HG02610 (cell line): ENCODE measurements around the gene KLK14.

Source experiments
- ATAC-seq: cut with Tn5 transposase; IDR thresholded peaks from one replicate; pipeline ENCODE4 v1.9.1; 2021; ENCODE audit warnings: mild to moderate bottlenecking, moderate library complexity; ENCODE audit not compliant: unreplicated experiment

The KLK14 gene

DNA sequence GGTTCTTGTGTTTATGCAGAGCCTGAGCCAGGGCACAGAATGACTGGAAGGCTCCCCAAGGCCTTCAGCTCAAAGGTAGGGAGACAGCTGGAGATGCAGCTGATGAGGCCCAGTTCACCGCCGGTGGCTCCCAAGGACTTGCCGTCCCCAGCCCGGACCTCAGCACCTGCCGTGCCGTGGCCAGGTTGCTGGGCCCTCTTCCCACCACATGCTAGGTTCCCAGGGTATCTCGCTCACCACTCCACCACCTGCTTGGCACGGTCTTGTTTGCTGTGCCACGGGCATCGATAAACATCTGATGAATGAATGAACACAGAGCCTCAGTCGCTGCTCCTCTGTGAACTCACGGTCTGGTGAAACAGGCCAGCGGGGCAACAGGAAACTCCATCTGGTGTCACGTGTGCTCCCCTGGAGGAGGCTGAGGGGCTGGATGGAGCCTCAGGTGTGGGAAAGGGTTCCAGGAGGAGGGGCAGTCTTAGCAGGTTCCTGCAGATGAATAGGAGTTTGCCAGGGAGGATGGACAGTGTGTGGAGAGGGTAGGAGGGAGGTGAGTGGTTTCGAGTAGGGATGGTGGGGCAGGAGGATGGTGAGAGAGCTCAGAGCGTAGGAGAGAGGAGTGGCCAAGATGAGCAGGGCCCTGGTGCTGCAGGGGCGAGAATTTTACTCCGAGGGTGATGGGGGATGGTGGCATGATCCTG lies 3.6 kb upstream of the KLK14 start:
- no peak for ATAC-seq

DNA sequence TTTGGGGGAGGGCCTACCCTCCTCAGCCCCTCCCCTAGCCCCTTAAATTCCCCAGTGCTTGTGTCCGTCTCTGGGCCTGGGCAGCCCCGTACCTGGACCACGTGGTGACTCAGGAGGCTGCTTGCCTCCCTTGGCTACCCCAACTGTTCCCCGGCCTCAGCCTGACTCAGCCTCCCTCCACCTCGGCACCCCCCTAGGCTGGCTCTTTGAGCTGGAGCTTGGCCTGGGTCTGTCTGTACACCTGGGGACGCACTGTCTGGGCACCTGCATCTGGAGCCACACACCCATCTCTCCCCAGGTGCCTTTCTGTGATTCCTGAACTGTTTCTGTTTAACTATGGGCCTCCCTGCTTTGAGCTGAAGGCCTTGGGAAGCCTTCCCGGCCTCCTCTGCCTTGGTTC lies 1.8 kb upstream of the KLK14 start:
- ATAC-seq = no peak

DNA sequence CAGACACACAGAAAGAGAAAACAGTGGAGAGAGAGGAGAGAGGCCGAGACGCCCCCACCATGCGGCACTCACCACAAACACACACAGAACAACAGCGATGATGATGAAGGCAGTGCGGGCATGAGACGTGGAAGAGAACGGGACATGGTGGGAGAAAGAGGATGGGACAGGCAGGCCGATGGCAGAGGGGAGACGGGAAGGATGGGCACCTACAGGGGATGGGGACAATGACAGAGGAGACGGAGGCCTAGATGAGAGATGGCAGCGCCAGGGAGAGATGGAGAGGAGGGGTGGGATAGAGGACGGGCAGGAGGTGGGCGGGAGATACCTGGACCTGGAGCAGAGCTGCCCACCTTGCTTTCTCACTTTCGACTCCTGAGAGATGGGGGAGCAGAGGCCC lies 1.1 kb upstream of the KLK14 start:
- ATAC-seq = no peak

- ATAC-seq = no peak
Observed at GRCh38 chr19:51083181-51083580, 494 bp upstream of the KLK14 start.

GRCh38 chr19:51081476-51081875 lies 1.2 kb downstream of the KLK14 start:
- ATAC-seq = no peak

DNA sequence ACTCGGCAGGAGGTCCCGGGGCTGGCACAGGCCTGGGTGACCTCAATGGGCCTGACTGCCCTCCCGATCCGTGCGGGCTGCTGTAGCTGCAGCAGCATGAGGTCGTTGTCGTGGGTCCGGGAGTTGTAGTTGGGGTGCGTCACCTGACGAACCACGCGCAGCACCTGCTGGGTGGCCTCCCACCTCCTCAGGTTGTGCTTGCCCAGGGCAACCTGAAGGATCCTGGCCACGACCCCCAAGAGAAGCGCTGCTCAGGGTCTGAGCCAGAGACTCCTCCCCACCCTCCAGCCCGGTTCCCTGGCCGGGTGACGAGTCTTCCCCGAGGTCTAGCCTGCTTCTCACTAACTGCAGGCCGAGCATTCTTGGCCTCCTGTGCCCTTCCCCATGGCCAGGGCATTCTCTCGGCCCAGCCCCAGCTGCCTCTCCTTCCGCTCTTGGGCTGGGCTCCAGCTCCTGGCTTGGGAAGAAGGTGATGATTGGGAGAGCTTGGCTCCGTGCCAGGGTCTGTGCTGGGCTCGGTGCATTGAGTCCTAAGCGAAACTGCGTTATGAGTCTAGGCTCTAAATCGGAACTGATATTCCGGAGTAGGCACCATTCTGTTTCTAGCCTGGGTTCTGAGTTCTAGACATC lies 3.1 kb downstream of the KLK14 start:
- no peak for ATAC-seq

DNA sequence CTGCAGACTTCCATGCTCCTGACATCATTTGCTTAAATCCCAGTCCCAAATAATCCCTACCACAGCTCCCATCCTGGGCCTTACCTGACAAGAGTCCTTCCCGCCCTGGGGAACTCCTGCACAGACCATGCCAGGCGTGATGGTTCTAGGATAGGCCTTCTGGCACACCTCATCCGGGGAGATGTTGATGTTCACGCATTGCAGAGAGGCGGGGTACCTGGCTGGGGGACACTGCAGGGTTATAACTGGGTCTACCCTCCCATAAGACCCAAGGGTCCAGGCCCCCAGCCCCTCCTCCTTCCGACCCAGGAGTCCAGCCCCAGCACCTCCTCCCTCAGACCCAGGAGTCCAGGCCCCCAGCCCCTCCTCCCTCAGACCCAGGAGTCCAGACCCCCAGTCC lies 4.0 kb downstream of the KLK14 start:
- no peak for ATAC-seq

DNA sequence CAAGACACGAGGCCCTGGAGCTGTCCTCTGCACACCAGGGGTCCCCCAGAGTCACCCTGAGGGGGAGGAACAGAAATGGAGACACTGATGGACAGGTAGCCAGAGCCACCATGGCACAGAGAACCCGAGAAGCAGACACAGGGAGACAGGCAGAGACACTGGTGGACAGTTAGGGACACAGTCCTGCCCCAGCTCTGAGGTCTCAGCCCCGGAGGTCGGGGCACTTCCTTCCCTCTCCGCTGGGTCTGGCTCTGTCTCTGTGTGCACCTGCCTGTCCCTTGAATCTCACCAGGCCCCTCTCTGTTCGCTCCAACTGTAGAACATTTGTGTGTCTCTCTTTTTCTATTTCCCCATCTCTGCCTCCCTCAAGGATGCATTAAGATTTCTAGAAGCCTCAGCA lies 4.6 kb downstream of the KLK14 start:
- no peak for ATAC-seq

DNA sequence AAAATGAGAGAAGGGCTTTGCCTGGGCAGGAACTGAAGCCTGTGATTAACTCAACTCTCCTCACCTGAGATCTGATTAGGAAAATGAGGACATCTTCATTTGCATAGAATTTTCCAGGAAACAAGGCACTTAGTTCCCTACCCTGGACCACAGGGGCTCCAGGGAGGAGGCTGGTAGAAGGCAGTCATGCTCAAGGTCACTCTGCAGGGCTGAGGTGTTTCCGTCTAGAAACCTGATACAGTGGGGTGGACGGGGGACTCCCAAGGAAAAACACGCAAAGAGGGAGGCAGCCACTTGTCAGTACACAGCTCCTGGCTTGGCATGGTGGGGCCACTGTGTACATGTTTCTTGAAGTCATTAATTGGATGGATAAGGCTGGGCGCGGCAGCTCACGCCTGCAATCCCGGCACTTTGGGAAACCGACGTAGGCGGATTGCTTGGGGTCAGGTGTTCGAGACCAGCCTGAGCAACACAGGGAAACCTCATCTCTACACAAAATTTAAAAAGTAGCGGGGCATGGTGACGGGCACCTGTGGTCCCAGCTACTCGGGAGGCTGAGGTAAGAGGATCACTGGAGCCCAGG lies 6.0 kb downstream of the KLK14 start:
- no peak for ATAC-seq

- ATAC-seq = no peak
Observed at GRCh38 chr19:51075998-51076397, 6.7 kb downstream of the KLK14 start.

- no peak for ATAC-seq
Observed at GRCh38 chr19:51071095-51071405, 11.6 kb downstream of the KLK14 start.

GRCh38 chr19:51070334-51071094 lies 12.2 kb downstream of the KLK14 start:
- ATAC-seq = no peak

DNA sequence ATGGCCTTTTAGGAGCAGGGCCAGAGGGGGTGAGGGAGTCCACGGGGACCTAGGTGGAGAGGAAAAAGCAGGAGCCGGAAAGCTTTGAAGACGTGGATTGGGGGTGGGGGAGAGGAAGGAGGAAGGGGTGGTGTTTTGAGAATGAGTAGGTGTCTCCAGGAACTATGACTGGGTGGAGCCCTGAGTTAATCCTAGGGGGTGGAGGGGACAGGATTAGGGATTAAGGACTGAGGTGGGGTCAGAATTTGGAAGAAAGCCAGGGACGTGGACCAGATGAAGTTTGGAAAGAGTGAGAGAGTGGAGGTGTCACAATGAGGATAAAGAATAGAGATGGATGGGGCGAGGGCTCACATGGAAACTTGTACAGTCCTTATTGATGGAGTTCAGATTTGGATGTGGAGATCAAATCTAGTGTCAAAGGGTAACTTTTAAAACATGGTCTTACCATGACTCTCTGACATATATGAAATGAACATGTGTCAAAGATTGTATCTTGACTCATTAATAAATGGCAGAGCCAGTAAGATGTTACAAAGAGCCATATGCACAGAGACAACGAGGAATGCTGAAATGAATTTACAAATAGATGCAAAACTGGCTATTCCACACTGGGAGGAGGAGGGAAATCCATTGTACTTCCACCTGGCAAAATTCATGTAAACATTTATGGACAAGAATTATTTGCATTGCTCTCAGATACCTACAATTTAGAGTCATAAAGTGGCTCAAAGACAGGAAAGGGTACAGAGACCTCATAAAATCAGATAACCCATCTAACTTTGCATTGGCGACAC lies 16.1 kb downstream of the KLK14 start:
- no peak for ATAC-seq

DNA sequence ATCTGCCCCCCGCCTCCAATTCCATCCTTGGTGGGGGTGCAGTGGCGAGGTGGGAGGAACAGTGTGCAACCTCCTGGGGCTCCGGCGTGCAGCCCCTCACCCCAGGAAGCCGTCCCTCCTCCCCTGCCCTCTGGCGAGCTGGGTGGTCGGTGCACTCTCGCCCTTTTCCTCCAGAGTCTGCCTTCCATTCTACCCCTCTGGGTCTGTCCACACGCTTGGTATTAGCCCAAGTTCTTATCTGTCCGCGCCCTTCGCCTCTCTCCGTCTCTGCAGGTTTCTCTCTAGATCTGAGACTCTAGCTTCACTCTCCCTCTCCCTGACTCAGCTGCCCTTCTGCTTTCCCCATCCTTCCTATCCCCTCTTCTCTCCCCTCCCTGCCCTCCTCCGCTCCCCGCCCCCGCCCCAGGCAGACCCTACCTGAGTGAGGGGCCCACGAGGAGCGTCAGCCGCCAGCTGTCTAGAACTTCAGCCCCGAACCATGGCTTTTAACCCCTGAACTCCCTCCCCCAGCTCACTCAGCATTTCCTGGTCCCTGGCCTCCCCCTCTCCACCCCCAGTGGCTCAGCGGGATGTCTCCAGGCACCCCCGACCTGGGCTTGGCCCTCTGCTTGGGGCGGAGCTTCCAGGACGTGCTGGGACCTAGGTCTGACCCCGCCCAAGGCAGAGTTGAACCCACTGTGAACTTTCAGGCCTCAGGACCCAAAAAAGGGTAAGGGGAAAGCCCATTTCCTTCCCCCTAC lies 17.3 kb downstream of the KLK14 start:
- ATAC-seq = no peak

DNA sequence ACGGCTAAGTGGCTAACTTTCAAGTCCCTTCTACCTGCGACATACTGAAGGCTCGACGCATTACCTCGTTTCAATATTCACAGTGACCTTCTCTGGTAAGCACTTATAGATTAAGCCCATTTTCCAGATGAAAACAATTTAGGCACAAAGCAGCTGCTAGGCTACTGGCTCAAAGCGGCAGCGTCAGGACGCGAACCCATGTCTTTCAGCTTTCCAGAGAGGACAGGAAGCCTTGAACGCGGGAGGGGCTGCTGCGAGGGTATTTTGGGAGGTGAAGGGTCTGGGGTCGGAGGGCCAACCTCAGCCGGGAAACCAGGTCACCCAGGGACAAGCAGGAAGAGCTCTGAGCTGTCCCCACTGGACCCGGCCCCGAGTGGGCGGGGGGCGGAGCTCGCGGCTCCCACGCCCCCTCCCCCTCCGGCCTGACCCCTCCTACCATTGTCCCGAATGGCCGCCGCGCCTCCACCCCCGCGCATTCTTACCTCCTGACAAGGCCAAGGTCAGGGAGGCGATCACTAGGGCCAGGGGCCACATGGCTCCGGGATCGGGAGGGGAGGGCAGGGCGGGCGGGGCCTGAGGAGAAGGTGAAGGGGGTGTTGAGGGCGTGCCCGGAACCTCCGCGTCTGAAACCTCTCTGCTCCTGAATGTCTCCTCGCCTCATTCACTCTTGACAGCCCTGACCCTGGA lies 18.0 kb downstream of the KLK14 start, which contains the start of gene KLK13:
Gene KLK13, minus strand, starts transcription at position 559 of the 687 bp plus-strand sequence. Its CDS starts 25 bp downstream, at position 534.
- ATAC-seq = no peak

- ATAC-seq = no peak
Observed at GRCh38 chr19:51063664-51064063, 19.0 kb downstream of the KLK14 start.

DNA sequence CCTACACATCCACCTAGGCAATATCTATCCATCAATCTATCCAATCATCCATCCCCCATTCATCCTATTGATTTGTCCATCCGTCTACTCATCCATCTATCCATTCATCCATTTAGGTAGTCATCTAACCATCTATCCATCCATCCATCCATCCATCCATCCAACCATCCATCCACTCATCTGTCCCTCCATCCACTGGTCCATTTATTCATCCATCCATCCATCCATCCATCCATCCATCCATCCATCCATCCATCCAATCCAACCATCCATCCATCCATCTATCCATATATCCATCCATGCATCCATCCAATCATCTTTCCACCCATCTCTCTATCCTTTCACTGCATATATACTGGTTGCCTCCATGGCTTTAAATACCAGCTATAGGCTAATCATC lies 21.7 kb downstream of the KLK14 start:
- ATAC-seq = no peak

GRCh38 chr19:51060336-51060735 lies 22.4 kb downstream of the KLK14 start:
- no peak for ATAC-seq

DNA sequence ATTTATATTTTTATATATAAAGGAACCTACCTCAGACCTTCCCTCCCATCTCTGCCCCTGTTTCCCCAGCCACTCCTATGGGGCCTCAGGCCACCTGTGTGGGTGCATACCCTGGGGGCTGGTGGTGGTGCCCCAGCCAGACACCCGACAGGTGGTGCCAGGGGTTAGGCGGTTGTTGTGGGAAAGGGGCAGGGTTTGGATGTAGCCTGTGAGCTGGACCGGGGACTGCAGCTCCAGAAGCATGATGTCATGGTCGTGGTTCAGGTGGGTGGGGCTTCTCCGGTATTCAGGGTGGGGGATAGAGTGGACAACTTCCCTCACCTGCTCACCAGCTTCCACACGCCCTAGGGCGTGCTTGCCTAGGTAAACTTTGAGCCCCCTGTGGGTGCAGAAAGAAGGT lies 23.0 kb downstream of the KLK14 start:
- ATAC-seq = no peak

GRCh38 chr19:51055866-51056265 lies 26.8 kb downstream of the KLK14 start:
- ATAC-seq = no peak
